Measurements from ENCODE around the gene KRTAP5-3.
"Not testable (repeated sequence)": the region's sequence is repeated elsewhere in the genome, so short reads cannot be mapped to it uniquely, and the experiment has no call there.

KRTAP5-3 gene

DNA sequence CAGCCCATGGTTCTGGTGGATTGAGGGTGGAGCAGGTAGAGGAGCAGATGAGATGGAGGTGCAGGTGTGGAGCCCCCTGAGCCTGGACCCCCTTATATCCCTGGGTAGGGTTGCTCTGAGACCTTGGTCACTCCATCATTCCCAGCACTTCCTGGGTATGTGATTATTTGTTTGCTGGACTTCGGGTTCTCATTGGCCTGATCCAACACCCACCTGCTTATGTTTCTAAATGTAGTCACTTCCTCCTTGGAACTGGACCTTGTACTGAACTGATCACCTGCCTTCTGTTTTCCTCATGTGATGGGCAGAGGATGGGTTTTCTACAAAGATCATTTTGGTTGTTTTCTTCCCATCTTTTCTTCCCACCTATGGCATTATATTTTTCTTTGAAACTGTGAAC lies 13.8 kb upstream of the KRTAP5-3 start, which contains the start of gene KRTAP5-4:
Gene KRTAP5-4, minus strand, starts transcription at position 53 of the 400 bp plus-strand sequence. Its CDS starts 45 bp downstream, at position 8.
- in situ Hi-C loops (cut with MboI; ENCODE audit: low sequenced_read_pairs), result no loop called here

DNA sequence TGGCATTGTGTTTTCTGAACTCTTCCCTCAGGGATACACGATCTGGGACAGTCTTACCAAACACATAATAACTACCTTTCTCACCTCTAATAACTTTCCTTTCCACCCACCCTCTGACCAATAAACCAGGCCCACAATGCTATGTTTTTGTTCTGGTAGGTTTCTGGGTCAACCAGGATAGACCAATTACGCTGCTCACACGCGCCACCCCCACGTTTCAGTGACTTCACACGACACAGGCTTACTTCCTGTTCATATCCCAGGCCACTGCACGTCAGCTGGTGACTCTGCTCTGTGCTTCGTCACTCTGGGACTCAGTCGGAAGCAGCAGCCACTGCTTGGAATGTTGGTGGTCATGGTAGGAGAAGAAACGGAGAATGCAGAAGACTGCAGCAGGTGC lies 11.2 kb upstream of the KRTAP5-3 start:
- in situ Hi-C loops (cut with MboI; ENCODE audit: low sequenced_read_pairs), result no loop called here

DNA sequence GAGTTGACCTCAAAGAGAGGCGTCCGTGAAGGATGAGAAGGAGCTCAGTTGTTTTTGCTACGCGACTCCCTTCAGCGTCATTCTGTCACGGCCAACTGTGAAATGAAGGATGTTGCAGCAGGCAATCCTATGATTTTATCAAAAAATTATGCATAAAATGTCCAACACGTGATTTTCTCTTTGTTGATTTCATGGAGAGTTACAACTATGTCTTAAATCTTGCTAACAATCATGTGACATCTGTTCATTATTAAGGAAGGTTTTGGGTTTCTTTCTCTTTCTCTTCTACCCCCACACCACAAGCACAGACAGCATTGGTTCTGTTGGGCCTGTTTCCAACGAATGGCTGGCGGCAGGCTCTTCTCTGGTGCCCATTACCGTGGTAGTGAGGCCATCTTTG lies 10.0 kb upstream of the KRTAP5-3 start:
- in situ Hi-C loops (cut with MboI; ENCODE audit: low sequenced_read_pairs), result no loop called here

DNA sequence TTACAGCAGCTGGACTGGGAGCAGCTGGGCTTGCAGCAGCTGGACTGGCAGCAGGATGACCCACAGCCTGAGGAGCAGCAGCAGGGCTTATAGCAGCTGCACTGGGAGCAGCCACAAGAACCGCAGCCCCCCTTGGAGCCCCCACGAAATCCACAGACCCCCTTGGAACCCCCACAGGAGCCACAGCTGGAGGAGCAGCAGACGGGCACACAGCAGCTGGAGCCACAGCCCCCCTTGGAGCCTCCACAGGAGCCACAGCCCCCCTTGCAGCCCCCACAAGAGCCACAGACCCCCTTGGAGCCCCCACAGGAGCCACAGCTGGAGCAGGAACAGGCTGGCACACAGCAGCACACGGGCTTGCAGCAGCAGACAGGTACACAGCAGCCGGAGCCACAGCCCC lies 362 bp downstream of the KRTAP5-3 start:
- in situ Hi-C loops (cut with MboI; ENCODE audit: low sequenced_read_pairs), result not testable (repeated sequence)

DNA sequence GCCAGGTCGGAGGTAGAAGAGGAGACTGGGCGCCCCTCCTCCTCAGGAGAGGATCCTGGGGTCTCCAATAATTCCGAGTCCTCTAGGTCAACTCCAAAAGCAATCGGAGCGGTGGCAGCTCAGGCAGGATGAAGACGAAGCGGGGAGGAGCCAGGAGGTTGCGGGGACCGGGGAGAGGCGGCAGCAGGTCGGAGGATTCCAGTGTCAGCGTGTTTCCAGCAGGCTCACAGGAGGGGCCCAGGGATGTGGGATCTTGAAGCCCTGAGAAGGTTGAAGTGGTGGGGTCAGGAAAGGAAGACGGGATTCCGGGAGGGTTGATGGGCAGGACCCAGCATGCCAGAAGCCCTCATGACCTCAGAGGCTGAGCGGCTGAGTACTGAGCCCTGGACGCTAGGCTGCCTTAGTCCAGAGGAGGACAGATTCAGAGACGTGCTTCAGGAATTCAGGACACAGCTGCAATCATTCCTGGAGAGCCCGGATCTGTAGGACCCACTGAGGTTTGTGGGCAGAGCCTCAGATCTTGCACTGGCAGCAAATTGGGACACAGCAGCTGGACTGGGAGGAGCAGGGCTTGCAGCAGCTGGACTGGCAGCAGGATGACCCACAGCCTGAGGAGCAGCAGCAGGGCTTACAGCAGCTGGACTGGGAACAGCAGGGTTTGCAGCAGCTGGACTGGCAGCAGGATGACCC lies 962 bp downstream of the KRTAP5-3 start:
- in situ Hi-C loops (cut with MboI; ENCODE audit: low sequenced_read_pairs), result not testable (repeated sequence)

DNA sequence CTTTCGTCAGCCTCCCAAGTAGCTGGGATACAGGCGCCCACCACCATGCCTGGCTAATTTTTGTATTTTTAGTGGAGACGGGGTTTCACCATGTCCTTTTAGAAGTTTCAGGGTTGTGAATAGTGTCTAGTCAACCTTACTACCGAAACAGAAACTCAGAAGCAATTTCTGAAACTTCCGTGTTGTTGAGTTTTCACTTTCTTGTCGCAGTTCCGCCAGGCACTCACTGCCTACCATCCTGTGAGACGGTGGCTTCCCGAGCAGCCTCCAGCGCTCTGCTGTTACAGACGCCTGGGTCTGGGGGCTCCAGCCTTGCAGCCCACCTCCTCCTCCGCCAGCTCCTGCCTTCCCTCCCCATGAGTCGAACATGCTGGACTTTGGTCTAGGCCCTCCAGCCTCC lies 2.3 kb downstream of the KRTAP5-3 start:
- in situ Hi-C loops (cut with MboI; ENCODE audit: low sequenced_read_pairs), result not testable (repeated sequence)

DNA sequence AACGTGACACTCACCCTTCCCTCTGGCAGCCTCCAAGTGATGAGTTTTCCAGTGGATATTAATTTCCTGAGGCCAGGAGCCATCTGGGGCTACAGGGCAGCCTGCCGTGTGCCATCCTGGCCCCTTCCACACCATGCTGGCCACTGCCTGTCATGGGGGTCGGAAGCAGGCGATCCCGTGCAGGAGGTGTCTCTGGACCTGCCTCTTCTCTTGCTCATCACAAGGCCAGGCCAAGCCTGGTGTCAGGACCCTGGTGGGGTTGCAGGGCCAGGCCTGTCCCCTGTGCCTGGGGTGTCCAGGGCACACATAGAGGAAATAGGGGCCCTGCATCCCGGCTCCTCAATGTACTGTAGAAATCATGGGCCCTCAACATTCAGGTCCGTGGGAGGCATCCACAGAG lies 3.6 kb downstream of the KRTAP5-3 start:
- in situ Hi-C loops (cut with MboI; ENCODE audit: low sequenced_read_pairs), result no loop called here

DNA sequence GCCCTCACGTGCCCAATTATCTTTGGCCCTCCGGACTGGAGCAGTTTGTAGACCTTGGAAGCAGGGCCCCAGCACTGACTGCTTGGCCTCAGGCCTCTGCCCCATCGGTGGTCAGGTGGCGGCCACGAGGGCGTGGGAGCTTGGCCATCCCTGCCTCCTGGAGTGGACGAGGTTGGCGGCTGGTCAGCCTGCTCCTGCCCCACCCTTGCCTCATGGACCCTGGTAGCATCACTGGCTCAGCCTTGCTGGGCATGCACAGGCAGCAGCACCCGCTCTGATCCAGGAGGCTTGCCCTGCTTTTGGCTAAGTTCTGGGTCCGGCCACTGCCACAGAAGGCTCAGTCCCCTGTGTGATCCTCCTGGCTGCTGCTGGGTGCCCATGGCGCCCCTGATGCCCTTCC lies 4.1 kb downstream of the KRTAP5-3 start:
- in situ Hi-C loops (cut with MboI; ENCODE audit: low sequenced_read_pairs), result no loop called here

DNA sequence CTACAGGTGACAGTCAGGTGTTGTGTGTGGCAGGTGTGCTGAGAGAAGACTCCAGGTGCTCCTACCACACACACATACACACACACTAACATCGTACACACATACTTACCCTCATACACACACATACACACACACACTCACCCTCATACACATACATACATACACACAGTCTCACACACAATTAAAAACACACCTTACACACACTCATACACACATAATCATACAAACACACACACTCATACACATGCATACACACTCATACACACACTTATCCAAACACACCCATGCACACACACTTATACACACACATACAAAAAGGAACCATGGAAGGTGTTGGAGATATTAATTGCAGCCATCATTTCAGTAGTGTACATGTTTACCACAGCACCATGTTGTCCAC lies 4.6 kb downstream of the KRTAP5-3 start:
- in situ Hi-C loops (cut with MboI; ENCODE audit: low sequenced_read_pairs), result no loop called here

DNA sequence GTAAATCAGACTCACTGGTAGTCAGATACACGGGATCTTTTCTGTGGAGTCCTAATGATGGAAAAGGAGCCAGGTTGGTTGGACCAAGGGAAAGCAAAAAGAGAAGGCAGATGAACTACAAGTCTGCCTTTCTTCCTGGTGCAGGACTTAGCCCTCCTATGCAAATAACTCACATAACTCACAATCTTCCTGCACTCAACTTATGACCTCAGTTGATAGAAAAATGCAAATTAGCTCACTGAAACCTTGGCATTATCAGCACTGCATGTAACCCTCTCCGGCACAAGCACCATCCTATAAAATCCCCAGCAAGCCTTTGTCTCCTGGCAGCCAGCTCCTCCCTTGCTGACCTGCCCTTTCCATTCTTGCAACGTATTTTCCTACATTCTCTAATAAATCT lies 6.6 kb downstream of the KRTAP5-3 start:
- in situ Hi-C loops (cut with MboI; ENCODE audit: low sequenced_read_pairs), result not testable (repeated sequence)

DNA sequence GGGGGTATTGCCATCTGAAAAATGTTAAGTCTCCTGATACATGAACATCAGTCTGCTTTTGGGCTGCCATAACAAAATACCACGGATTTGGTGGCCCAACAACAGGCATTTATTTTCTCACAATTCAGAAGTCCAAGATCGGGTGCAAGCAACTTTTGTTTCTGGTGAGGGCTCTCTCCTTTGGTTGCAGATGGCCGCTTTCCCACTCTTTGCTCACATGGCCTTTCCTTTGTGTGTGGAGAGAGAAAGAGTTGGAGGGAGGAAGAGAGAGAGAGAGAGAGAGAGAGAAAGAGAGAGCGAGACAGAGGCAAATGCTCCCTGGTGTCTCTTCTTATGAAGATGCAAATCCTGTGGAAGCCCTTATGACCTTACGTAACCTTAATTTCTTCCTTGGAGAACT lies 7.6 kb downstream of the KRTAP5-3 start:
- in situ Hi-C loops (cut with MboI; ENCODE audit: low sequenced_read_pairs), result no loop called here

DNA sequence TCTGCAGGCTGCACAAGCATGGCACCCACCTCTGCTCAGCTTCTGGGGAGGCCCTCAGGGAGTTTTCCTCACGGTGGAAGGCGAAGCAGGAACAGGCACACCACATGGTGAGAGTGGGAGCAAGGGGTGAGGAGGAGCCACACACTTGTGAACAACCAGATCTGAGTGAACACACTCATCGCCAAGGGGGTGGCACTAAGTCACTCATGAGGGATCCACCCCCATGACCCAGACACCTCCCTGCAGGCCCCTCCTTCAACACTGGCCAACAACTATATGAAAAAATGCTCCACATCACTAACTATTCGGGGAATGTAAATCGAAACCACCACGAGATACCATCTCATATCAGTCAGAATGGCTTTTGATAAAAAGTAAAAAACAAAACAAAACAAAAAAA lies 9.4 kb downstream of the KRTAP5-3 start:
- in situ Hi-C loops (cut with MboI; ENCODE audit: low sequenced_read_pairs), result no loop called here

DNA sequence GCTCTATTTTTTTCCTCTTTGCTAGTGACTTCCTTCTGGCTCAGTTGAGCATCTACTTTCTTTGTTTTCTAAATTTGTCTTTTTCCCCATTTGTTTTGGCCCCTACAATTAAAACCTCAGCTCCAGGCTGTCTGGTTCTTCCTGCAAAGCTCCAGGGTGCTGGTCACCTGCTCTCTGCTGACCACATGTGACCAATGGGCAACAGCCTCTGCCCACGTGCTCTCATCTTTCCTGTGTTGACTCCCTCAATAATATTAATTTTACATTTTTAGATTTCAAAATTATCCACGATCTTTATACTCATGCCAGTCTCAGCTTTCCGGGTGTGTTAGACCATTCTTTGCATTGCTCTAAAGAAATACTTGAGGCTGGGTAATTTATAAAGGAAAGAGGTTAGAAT lies 9.9 kb downstream of the KRTAP5-3 start:
- in situ Hi-C loops (cut with MboI; ENCODE audit: low sequenced_read_pairs), result not testable (repeated sequence)

DNA sequence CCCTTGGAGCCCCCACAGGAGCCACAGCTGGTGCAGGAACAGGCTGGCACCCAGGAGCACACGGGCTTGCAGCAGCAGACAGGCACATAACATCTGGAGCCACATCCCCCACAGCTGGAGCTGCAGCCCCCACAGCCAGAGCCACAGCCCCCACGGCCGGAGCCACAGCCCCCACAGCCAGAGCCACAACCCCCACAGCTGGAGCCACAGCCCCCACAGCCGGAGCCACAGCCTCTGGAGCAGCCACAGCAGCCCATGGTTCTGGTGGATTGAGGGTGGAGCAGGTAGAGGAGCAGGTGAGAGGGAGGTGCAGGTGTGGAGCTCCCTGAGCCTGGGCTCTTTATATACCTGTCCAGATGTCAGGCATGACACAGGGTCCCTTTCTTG lies 10.3 kb downstream of the KRTAP5-3 start, which contains the start of gene KRTAP5-2:
Gene KRTAP5-2, minus strand, starts transcription at position 301 of the 387 bp plus-strand sequence. Its CDS starts 44 bp downstream, at position 257.
- in situ Hi-C loops (cut with MboI; ENCODE audit: low sequenced_read_pairs), result no loop called here

DNA sequence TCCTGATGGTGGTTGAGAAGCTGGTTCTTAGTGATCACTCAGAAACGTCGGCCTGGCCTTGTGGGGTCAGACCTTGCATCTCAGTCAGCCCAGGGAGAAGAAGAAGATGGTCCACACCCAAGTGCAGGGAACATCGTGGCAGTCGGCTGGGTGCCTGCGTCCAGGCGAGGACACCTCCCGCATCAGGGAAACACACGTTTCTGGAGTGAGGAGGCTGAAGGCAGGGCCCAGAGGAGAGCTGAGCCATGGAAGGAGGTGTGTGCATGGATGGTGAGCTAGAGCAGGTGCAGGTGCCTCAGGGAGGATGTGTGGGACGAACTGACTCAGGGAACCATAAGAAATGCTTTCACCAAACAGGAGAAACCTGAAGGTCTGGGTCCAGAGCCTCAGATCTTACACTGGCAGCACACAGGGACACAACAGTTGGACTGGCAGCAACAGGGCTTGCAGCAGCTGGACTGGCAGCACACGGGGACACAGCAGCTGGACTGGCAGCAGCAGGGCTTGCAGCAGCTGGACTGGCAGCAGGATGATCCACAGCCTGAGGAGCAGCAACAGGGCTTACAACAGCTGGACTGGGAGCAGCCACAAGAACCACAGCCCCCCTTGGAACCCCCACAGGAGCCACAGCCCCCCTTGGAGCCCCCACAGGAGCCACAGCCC lies 10.8 kb downstream of the KRTAP5-3 start:
- in situ Hi-C loops (cut with MboI; ENCODE audit: low sequenced_read_pairs), result no loop called here

DNA sequence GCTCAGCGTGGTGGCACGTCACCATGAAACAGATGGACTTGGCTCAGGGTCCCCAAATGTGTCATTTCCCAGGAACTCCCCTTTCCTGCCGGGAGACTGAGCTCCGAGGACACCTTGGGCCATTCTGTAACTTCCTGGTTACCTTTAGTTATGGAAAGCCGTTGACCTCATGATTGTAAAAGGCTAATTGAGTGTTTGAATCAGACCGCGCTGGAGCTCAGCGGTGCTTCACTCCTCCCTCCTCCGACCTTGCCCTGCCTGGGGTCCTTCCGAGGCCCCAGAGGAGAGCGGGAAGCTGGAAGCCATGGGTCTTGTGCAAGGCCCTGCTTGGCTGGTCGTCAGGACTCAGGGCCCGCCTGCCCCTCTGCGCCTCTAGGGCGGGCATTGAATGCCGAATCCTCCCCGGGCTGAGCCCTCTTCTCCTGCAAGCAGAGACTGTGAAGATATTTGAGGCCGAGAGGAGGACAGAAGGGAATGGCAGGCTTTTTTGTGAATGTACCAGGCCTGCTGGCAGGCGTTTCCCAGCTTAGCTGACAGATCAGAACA lies 11.6 kb downstream of the KRTAP5-3 start:
- in situ Hi-C loops (cut with MboI; ENCODE audit: low sequenced_read_pairs), result not testable (repeated sequence)

DNA sequence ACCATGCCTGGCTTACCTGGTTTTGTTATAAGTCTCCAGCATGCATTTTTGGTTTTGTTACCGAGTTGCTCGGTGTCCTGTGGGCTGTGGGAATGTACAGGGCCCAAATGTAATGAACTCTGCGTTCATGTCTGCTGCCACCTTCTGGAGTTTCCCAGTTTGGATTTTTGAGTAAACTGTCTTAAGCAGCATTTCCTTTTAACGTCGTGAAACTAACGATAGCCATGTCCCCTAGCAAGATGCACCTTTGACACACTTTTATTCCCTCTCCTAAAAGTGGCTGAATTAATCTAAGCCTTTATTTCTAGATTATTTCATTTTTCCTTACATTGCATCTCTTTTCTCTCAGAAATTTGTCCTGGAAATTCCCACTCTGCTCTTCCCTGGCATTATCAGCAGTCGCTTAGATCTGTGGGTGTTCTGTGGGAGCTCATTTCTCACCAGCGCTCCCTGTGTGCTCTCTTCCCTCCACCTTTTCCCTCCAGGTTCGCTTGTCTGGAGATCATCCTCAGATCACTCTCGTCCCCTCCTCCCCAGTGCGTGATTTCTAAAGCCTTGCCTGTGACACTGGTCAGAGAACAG lies 12.2 kb downstream of the KRTAP5-3 start:
- in situ Hi-C loops (cut with MboI; ENCODE audit: low sequenced_read_pairs), result not testable (repeated sequence)

DNA sequence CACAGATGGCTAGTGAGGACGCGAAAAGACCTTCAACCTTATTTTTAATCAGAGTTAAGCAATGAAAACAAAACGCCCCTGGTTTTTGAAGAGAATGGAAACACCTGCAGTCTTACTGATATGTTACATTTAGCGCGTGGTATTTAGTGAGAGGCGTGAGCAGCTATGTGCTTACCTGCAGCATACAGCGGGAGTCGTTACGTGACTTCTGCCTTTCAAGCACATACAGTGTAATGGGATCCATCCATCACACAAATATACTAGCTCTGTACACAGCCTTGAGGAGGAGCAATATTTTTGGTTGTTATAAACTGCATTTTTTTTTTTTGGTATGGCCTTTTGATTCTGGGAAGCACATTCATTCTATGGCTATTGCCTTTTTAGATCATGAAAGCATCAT lies 15.6 kb downstream of the KRTAP5-3 start:
- in situ Hi-C loops (cut with MboI; ENCODE audit: low sequenced_read_pairs), result no loop called here

DNA sequence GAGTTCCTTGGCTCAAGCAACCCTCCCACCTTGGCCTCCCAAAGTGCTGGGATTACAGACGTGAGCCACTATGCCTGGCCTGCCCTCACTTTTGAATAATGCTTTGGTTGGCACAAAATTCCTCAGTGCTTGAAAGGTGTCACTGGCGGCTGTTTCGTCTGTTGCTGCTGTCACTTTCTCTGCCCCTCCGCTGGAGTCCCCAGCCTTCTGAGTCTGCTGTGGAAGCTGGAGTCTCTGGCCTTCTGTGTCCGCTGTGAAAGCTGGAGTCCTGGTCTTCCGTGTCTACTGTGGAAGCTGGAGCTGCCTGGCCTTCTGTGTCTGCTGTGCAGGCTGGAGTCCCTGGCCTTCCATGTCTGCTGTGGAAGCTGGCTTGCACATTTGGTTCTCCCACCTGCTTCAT lies 18.3 kb downstream of the KRTAP5-3 start:
- in situ Hi-C loops (cut with MboI; ENCODE audit: low sequenced_read_pairs), result no loop called here

DNA sequence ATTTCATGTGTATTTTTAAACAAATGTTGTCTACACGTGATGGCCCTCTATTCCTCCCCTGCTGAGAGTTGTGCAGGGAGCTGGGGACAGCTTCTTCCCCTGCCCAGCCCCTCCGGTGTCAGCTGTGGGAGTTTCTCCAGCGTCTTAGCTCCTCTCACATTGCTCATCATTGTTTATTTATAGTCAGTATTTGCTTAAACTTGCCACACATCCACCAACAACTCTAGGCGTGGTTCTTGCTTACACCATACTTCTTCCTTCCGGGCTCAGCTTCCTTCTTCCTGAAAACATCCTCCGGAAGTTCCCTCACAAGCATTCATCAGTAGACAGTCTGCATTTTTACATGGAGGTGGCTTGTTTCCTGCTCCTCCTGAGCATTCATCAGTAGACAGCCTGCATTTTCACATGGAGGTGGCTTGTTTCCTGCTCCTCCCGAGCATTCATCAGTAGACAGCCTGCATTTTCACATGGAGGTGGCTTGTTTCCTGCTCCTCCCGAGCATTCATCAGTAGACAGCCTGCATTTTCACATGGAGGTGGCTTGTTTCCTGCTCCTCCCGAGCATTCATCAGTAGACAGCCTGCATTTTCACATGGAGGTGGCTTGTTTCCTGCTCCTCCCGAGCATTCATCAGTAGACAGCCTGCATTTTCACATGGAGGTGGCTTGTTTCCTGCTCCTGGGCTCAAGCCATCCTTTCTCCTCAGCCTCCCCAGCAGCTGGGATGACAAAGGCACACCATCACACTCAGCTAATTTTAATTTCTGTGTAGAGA lies 18.9 kb downstream of the KRTAP5-3 start:
- in situ Hi-C loops (cut with MboI; ENCODE audit: low sequenced_read_pairs), result not testable (repeated sequence)

DNA sequence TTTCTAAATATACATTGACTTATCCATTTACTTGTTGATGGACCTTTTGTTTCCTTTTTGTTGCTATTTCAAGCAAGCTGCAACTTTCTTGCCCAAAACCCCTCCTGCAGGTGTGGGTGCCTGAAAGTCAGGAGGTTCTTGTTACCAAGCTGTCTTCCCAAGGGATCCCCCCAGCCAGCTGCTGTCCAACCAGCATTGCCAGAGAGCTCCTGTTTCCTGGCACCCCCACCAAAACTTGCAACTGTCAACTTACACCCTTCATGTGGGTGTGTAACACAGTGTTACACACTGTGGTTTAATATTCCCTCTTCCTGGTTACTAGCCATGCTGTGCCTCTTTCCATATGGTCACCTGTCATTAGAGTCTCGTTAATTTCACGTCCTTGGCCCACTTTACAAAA lies 21.6 kb downstream of the KRTAP5-3 start:
- in situ Hi-C loops (cut with MboI; ENCODE audit: low sequenced_read_pairs), result no loop called here

Data from HL-60/S4 treated with phorbol 12-myristate 13-acetate at 8.2 ng/mL for 4 days and 3 days (cell line).